Measurements from ENCODE around the gene YIPF2.
"Not testable (repeated sequence)": the region's sequence is repeated elsewhere in the genome, so short reads cannot be mapped to it uniquely, and the experiment has no call there.

Gene YIPF2

GRCh38 chr19:10941649-10942048, 13.2 kb upstream of the YIPF2 start:
- DNase-seq (ENCODE audit: low read depth, low spot score), result not testable (repeated sequence)

- DNase-seq (ENCODE audit: low read depth, low spot score), result no peak
Observed at GRCh38 chr19:10936661-10937084, 8.2 kb upstream of the YIPF2 start.

- DNase-seq (ENCODE audit: low read depth, low spot score), result no peak
Observed at GRCh38 chr19:10935371-10936059, 7.1 kb upstream of the YIPF2 start.

- no peak for DNase-seq (ENCODE audit: low read depth, low spot score)
Observed at GRCh38 chr19:10929402-10929794, 959 bp upstream of the YIPF2 start.

GRCh38 chr19:10927730-10928562, 493 bp downstream of the YIPF2 start:
- no peak for DNase-seq (ENCODE audit: low read depth, low spot score)

GRCh38 chr19:10924597-10924996, 3.8 kb downstream of the YIPF2 start:
- DNase-seq (ENCODE audit: low read depth, low spot score), result no peak

- no peak for DNase-seq (ENCODE audit: low read depth, low spot score)
Observed at GRCh38 chr19:10923260-10924112, 5.0 kb downstream of the YIPF2 start.

- no peak for DNase-seq (ENCODE audit: low read depth, low spot score)
Observed at GRCh38 chr19:10922638-10923014, 5.8 kb downstream of the YIPF2 start.

GRCh38 chr19:10921910-10922637, 6.4 kb downstream of the YIPF2 start:
- no peak for DNase-seq (ENCODE audit: low read depth, low spot score)

- no peak for DNase-seq (ENCODE audit: low read depth, low spot score)
Observed at GRCh38 chr19:10921199-10921909, 7.1 kb downstream of the YIPF2 start.

GRCh38 chr19:10920781-10921180, 7.7 kb downstream of the YIPF2 start:
- DNase-seq (ENCODE audit: low read depth, low spot score), result no peak

- no peak for DNase-seq (ENCODE audit: low read depth, low spot score)
Observed at GRCh38 chr19:10920288-10920655, 8.2 kb downstream of the YIPF2 start.

GRCh38 chr19:10919352-10920287, 8.8 kb downstream of the YIPF2 start:
- DNase-seq (ENCODE audit: low read depth, low spot score), result no peak

- no peak for DNase-seq (ENCODE audit: low read depth, low spot score)
Observed at GRCh38 chr19:10918359-10918758, 10.1 kb downstream of the YIPF2 start.

GRCh38 chr19:10916602-10917001, 11.8 kb downstream of the YIPF2 start:
- DNase-seq (ENCODE audit: low read depth, low spot score), result no peak

GRCh38 chr19:10915130-10916091, 13.0 kb downstream of the YIPF2 start:
- no peak for DNase-seq (ENCODE audit: low read depth, low spot score)

- no peak for DNase-seq (ENCODE audit: low read depth, low spot score)
Observed at GRCh38 chr19:10913716-10914340, 14.6 kb downstream of the YIPF2 start.

- DNase-seq (ENCODE audit: low read depth, low spot score), result no peak
Observed at GRCh38 chr19:10912619-10913018, 15.8 kb downstream of the YIPF2 start.
